NCI-H146 treated with DMSO at 0.1 percent for 48 hours (cell line): ENCODE data around the gene FBXO10.
"Not testable (repeated sequence)": the region's sequence is repeated elsewhere in the genome, so short reads cannot be mapped to it uniquely, and the experiment has no call there.

Experiments used
- DNase-seq: peaks from one replicate; lab custom pipeline; 2025; ENCODE audit not compliant: unreplicated experiment; lab: John Stamatoyannopoulos, UW

The FBXO10 gene

DNA sequence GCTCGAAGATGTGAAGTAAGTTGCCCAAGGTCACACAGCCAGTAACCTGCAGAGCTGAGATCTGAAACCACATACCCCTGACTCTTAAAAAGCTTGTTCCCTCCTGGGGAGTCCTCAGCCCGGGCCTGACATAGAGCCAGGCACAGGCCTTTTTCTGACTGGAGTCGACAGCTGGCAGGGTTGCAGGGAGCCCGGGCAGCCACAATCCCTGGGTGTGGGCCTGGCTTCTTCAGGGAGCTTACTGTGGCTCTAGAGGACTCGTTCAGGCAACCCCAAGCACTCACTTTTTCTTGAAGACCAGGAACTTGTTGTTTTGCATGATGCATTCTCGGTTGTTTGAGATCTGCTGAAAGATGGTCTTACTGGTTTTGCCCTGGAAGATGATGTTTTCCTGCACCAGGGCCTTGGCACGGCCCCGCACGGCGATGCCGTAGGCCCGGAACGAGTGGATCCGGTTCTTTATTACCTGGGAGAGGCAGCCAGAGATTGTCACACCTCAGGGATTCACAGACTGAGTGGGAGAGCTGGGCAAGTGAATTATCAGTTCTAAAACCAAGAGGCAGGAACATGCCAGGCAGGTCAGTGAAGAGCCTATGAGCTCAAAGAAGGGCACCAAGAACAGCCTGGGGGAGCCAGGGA, 60.4 kb downstream of the FBXO10 start:
- DNase-seq: no peak

- no peak for DNase-seq
Measured at GRCh38 chr9:37514999-37515398, 61.2 kb downstream of the FBXO10 start.

GRCh38 chr9:37514415-37514814, 61.8 kb downstream of the FBXO10 start:
- DNase-seq: not testable (repeated sequence)

DNA sequence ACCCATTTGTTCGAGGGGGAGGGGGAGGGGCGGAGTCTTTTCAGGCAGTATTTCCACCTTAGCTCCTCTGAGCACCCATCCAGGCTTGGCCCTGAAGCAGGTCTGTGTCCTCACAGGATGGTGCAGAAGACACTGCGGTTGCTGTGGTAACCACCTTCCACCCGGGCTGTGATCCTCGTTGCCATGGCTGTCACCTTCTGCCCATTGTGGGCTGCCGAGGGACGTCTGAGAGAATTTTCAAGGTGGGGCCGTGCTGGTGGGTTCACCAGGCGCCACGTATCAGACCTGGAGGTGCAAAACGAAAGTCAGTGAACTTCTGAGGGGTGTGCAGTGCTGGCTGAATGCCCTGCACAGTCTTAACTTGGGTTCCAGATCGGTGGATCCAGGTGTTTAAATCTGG, 63.7 kb downstream of the FBXO10 start:
- DNase-seq: no peak

DNA sequence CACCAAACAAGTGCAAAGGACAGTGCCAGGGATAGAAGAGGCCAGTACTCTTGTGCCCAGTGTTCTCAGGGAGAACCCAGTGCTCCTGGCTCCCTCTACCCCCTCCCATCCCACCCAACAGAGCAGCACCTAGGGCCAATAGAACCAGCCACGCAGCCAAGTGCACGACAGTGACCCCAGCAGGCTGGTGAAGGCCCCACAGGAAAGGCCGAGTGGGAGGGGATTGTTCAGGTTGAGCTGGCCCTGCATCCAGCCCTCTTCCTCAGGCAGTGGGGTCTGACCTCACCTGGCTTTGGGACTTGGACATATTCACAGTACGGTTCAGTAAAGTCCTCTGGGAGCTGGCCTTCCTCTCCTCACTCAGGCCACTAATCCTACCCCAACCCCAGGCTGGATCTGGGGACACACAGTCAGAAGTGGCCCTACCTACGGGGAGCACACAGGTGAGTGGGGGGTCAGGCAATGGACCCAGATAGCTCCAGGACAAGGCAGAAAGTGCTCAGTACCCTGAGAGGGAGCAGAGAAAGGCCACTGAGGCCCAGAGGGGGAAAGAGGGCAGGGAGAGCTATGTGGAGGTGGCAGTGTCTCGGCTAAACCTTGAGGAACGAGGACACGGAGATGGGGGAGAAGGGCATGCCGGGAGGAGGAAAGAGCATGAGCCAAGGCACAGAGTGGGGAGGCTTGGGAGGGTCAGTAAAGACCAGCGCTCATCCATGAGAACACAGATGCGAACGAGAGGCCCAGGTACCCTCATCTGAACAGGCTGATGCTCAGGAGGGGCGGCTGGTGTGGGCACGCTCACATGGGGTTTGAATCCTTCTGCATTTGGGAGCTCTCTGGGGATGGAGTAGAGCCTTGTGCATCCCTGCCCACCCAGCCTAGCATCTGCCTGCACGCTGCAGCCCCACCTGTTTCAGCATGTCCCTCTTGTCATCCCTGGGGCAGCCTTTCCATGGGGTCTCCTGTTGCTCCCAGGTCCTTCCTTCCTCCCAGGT, 64.9 kb downstream of the FBXO10 start:
- no peak for DNase-seq

- not testable (repeated sequence) for DNase-seq
Measured at GRCh38 chr9:37510053-37510452, 66.1 kb downstream of the FBXO10 start.

DNA sequence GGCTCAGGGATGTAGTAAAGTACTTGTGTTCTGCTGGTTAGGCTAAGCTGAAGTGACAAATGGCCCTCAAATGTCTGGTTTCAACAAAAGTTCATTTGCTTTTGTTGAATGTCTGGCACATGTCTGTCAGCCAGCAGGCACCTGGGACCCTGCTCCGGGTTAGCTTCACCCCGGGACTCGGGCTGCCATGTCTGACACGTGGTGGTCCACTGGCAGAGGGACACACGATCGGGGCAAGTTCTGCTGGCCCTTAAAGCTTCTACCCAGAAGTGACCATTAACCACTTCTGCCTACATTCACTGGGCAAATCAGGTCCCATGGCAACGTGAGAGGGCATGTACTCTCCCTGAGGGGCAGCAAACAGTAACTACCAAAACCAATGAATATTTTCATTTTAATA, 66.6 kb downstream of the FBXO10 start:
- DNase-seq: no peak

- no peak for DNase-seq
Measured at GRCh38 chr9:37508834-37509206, 67.4 kb downstream of the FBXO10 start.

GRCh38 chr9:37508135-37508833, 67.9 kb downstream of the FBXO10 start:
- DNase-seq: no peak

DNA sequence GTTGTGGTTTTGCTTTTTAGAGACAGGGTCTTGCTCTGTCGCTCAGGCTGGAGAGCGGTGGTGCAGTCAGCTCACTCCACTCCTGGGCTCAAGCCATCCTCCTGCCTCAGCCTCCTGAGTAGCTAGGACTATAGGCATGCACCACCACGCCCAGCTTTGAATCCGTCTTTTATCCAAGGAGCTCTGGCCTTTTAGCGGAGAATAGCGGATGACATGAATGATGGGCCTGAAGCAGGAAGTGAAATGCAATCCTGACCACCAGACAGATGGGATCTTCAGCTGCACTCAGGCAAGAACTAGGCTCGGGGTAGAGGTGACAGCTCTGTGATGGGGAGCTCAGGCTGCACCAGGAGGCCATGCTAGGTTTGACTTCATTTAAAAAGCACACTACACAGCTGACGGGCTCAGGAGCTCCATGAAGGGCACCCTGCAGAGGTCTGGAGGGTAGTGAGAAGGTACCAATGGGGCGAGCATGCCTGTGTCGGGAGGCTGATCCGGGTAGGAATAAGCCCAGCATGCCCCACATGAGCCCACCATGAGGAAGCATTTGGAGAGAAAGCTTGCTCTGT, 68.5 kb downstream of the FBXO10 start:
- no peak for DNase-seq

DNA sequence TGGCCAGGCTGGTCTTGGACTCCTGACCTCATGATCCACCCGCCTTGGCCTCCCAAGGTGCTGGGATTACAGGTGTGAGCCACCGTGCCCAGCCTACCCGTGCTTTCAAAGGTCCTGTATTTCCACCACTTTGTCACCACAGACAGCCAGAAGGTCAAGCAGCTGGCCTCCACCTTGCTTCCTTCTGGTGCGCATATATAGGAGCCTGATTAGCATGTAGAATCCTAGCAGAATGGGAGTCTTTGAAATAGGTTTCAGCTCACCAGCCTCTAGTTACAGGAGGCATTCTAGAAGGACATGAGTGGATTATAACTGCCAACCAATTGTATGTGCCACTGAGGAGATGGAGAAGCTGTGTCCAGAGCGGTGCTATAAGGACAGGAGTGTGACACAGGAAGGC, 71.6 kb downstream of the FBXO10 start:
- no peak for DNase-seq

- no peak for DNase-seq
Measured at GRCh38 chr9:37503736-37504135, 72.4 kb downstream of the FBXO10 start.

DNA sequence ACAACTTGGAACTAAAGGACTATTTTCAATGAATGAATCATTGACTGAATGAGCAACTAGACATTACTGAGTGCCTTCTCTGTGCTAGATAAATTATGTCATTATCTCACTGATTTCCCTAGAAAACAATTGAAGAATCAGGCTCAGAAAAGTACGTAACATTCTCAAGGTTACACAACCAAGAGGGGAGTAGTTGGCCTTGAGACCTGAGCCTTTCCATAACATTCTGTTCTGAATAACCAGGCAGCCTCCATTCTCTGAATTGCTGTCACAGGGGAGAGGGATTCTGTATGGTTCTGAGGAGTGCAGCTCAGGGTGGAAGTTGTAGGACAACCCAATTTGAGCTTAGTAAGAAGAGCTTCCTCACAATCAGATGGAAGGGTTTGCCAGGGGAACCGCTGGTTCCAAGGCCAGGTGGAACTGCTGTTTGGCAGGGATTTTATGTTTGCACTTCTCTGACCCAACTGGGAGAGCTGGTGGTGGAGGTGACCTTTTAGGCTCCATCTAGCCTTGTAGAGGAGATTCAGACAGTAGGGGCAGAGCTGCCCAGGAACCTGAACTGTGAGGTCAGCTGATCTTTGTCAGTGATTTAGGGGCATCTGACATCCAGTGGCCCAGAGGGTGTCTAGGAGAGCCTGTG, 74.1 kb downstream of the FBXO10 start:
- no peak for DNase-seq

DNA sequence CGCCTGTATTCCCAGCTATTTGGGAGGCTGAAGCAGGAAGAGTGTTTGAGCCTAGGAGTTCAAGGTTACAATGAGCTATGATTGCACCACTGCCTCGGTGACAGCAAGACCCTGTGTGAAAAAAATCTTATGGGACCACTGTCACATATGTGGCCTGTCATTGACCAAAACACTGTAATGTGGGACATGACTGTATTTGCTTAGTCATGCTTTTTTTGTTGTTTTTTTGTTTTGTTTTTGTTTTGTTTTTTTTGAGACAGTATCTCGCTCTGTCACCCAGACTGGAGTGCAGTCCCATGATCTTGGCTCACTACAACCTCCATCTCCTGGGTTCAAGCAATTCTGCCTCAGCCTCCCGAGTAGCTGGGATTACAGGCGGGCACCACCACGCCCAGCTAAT, 76.9 kb downstream of the FBXO10 start:
- DNase-seq: no peak

- DNase-seq: no peak
Measured at GRCh38 chr9:37498457-37498856, 77.7 kb downstream of the FBXO10 start.

DNA sequence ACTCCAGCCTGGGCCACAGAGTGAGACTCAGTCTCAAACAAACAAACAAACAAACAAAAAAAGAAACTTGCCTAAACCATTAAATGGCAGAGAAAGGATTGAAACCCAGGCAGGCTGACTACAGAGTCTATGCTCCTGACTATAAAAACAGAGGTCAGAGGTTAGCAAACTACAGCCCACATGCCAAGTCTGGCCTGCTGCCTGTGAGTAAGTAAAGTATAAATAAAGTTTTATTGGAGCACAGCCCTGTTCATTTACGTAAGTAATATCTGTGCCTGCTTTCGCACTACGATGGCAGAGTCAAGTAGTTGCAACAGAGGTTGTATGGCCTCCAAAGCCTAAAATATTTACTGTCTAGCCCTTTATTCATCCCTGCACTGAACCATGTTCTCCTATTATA, 78.9 kb downstream of the FBXO10 start:
- DNase-seq: no peak

GRCh38 chr9:37496020-37496419, 80.2 kb downstream of the FBXO10 start:
- no peak for DNase-seq

- no peak for DNase-seq
Measured at GRCh38 chr9:37495571-37495970, 80.6 kb downstream of the FBXO10 start.

DNA sequence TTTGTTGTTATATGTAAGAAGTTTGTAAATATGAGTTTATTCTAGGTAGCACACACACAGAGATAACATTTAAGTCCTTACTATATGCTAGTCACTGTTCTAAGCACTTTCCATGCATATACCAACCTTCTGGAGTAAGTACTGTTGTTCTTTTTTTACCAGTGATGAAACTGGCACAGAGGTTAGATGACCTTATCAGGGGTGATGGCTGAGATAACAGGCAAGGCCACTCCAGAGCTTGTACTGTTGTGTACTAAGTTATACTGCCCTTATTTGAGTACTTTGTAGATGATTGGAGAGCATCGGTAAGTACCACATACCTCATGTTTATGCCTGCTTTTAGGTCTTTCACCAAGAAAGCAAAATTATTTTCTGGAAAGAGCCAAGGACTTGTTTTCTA, 84.2 kb downstream of the FBXO10 start:
- no peak for DNase-seq

GRCh38 chr9:37486616-37487548, 89.3 kb downstream of the FBXO10 start:
- DNase-seq: no peak
